ENCODE results near the gene TCTA.

DNA sequence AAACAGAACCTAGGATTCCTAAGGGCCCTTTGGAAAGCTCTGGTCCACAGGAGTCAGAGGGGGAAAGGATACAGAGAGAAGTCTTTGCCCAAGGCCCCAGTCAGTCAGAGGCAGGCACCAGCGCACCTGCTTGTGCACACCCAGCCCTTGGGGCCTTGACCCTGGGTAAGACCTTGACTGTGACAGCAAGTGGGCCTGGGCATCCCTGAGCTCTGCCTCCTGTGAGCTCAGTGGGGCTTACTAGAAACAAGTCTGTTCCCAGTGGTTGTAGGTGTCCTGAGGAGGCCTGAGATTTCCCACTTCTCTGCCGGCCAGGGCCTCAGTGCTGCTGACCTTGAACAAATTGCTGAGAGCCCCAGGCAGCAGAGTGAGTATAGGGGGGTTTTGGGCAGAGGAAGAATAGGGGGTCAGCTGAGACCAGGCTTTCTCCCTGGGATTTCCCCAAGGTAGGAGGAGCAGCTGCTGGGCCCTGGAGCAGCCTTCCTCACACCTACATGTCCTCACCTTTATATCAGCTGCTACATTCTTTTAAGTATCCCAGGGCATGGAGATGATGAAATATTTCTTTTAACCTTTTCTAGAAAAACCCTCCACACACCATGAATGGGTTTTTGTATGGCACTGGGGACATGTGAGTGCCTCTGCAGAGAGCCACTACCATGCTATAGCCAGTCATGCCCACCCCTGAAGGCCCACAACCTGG, 48.1 kb downstream of the TCTA start:
- no peak for TF ChIP-seq CTCF (IDR thresholded peaks at IDR 0.05)
- no peak for TF ChIP-seq POLR2A (IDR thresholded peaks at IDR 0.05)

All from stomach (tissue), 4 donors.